Measurements from ENCODE around the gene POLR1D. TPM values are rescaled to one million over a fixed set of nuclear protein-coding genes. Genes with fewer than 3 reads are reported as not detected.

The POLR1D gene
- total RNA-seq, 4 donors from 2014 or later = 63.8 to 81.5 (median 73.3) TPM

- peaks cover 0 to 10% (median 0%) of the 10 kb centered on the region in 3 donors for H3K36me3 ChIP-seq
- H3K27me3 ChIP-seq = no peaks in the 10 kb centered on the region
- H3K4me3 ChIP-seq = no peak overlapping the region
- DNase-seq (ENCODE audit: low spot score in 2 of 2) = no peak
- peaks cover 0 to 25% (median 4%) of the 10 kb centered on the region in 4 donors for H3K4me1 ChIP-seq
- peak overlapping the region in 2 of 4 donors; percentile 63 to 70 for H3K27ac ChIP-seq
- no peaks in the 10 kb centered on the region for H3K9me3 ChIP-seq
- no peak for TF ChIP-seq EP300 (IDR thresholded peaks at IDR 0.05)
- TF ChIP-seq CTCF (IDR thresholded peaks at IDR 0.05) = no peak
- no peak for TF ChIP-seq POLR2A (IDR thresholded peaks at IDR 0.05)
- WGBS, 2 donors = 62 to 65% methylated on average over 6 of the region's 6 CpGs
These were observed 43.3 kb upstream of the POLR1D start for GRCh38 chr13:27578121-27579030.

- no peak for DNase-seq (ENCODE audit: low spot score in 2 of 2)
- Histone ChIP-seq H3K9me3 (no peaks in the 10 kb centered on the region), H3K4me3 (no peak overlapping the region), H3K4me1 (peaks cover 0 to 9% (median 0%) of the 10 kb centered on the region in 4 donors), H3K27me3 (no peaks in the 10 kb centered on the region), H3K36me3 (no peaks in the 10 kb centered on the region), H3K27ac (no peak overlapping the region)
- 38 to 52% methylated on average over 4 of the region's 4 CpGs for WGBS, 2 donors
- TF ChIP-seq POLR2A (IDR thresholded peaks at IDR 0.05) (no peak), EP300 (IDR thresholded peaks at IDR 0.05) (no peak), CTCF (IDR thresholded peaks at IDR 0.05) (no peak)
These were observed 38.0 kb upstream of the POLR1D start for GRCh38 chr13:27583645-27584044.

GRCh38 chr13:27587095-27587746 lies 34.5 kb upstream of the POLR1D start:
- WGBS, 2 donors = 72 to 81% methylated on average over 5 of the region's 5 CpGs
- no peak overlapping the region for H3K27ac ChIP-seq
- H3K4me3 ChIP-seq = no peak overlapping the region
- no peaks in the 10 kb centered on the region for H3K36me3 ChIP-seq
- TF ChIP-seq EP300 (IDR thresholded peaks at IDR 0.05) = no peak
- no peak for TF ChIP-seq POLR2A (IDR thresholded peaks at IDR 0.05)
- TF ChIP-seq CTCF (IDR thresholded peaks at IDR 0.05) = no peak
- DNase-seq (ENCODE audit: low spot score in 2 of 2) = no peak
- H3K4me1 ChIP-seq = no peaks in the 10 kb centered on the region
- no peaks in the 10 kb centered on the region for H3K27me3 ChIP-seq
- no peaks in the 10 kb centered on the region for H3K9me3 ChIP-seq

- no peak for DNase-seq (ENCODE audit: low spot score in 2 of 2)
- Histone ChIP-seq H3K9me3 (no peaks in the 10 kb centered on the region), H3K36me3 (no peaks in the 10 kb centered on the region), H3K27me3 (no peaks in the 10 kb centered on the region), H3K27ac (no peak overlapping the region), H3K4me3 (no peak overlapping the region), H3K4me1 (no peaks in the 10 kb centered on the region)
- TF ChIP-seq EP300 (IDR thresholded peaks at IDR 0.05) (no peak), CTCF (IDR thresholded peaks at IDR 0.05) (no peak), POLR2A (IDR thresholded peaks at IDR 0.05) (no peak)
- WGBS, 2 donors = 60 to 63% methylated on average over 1 of the region's 1 CpG
These were observed 33.3 kb upstream of the POLR1D start for GRCh38 chr13:27588405-27588804.

GRCh38 chr13:27592865-27593264 lies 28.8 kb upstream of the POLR1D start:
- H3K4me1 ChIP-seq = peaks cover 0 to 13% (median 6%) of the 10 kb centered on the region in 4 donors

More at GRCh38 chr13:27592865-27593264, 28.8 kb upstream of the POLR1D start:
- Histone ChIP-seq H3K27me3 (no peaks in the 10 kb centered on the region), H3K4me3 (no peak overlapping the region), H3K27ac (no peak overlapping the region), H3K36me3 (no peaks in the 10 kb centered on the region), H3K9me3 (no peaks in the 10 kb centered on the region)
- DNase-seq (ENCODE audit: low spot score in 2 of 2) = no peak
- no peak for TF ChIP-seq CTCF (IDR thresholded peaks at IDR 0.05)

Data from tibial nerve (tissue), 4 donors.